PC-9 (cell line): ENCODE results near the gene TRPM1.

Experiments
- CTCF ChIP-seq: fragments of 200-600 bp; sonication (generic); conservative IDR thresholded peaks from 2 replicates; pipeline ENCODE4 v1.6.1; 2017; ENCODE audit warnings: mixed run types, antibody characterized with exemption, mild to moderate bottlenecking, moderate library complexity
- EZH2 ChIP-seq: fragments of 200-600 bp; sonication (generic); IDR thresholded peaks from 2 replicates; pipeline ENCODE4 v1.8.0; 2017; ENCODE audit warnings: antibody characterized with exemption, low read depth

- TF ChIP-seq CTCF (no peak), EZH2 (no peak)
These were observed 128.1 kb downstream of the TRPM1 start for GRCh38 chr15:30973379-30973778.
